ENCODE measurements around the gene PPP1R8. TPM values are rescaled to one million over a fixed set of nuclear protein-coding genes. Genes with fewer than 3 reads are reported as not detected.

Gene PPP1R8
- total and polyA plus RNA-seq, 9 of the 15 experiments (the other 6 are each of a cell fraction or from before 2014, with no cell fraction given): 16.2 to 107 (median 75.3) TPM

DNA sequence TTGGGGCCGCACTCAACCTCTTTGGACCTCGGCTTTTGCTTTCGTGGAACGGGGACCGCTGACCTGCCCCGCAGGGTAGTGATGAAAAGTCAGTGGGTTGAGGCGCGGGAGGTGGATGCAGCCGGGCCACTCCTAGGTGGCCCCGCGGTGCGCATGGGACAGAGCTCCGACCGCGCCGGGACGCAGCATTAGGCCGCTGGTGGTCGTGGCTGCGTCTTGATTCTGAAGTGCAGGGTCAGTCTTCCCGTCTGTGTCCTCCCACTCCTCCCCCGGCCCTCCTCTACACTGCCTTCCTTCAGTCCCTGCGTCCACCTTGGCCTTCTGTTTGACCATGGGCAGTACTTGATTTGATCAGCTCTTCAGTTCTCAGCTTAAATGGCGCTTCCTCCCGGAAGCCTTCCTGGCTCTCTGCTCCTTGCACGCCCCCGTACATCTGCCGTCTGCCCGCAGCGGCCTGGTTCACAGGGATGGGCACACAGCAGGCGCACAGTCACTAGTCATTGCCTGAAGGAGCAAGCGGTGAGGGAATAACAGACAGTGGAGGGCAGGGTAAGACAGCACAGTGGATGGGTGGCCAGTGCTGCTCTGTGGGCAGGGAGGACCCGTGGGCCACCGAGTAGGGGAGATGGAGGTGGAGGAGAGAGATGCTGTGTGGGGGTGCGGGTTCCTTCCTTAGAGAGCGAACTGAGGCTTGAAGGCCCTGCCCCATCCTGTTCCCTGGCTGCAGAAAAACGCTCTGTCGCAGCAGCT, 42.4 kb downstream of the PPP1R8 start:
- Histone ChIP-seq H3K9me1 (ENCODE audit: control insufficient read depth, insufficient read depth, low read length) (no peaks in the 10 kb centered on the region), H3K4me1 (replicated peaks in 1 of 2; ENCODE audit: control insufficient read depth in 2 of 2, insufficient read depth in 2 of 2, low read length in 2 of 2) (peaks cover 21 to 43% of the 10 kb centered on the region in 2 experiments), H2AFZ (ENCODE audit: low read depth, low read length) (peak overlapping the region; percentile 96), H3K27me3 (ENCODE audit: control insufficient read depth in 2 of 2, insufficient read depth in 2 of 2, low read length in 2 of 2) (no peaks in the 10 kb centered on the region), H3K79me2 (ENCODE audit: control insufficient read depth, insufficient read depth, low read length) (peaks cover 3% of the 10 kb centered on the region; the same call in 1 of the 3 replicates), H3K4me2 (ENCODE audit: insufficient read depth, low read length) (peak overlapping the region; percentile 85), H3K9me3 (replicated peaks; ENCODE audit: control insufficient read depth, insufficient read depth, low read depth, low read length) (no peaks in the 10 kb centered on the region), H3K9ac (ENCODE audit: insufficient read depth in 1 of 2, low read depth in 2 of 2, low read length in 2 of 2) (peak overlapping the region; percentile 58 to 97), H3K27ac (ENCODE audit: extremely low read depth, low read depth, low read length) (no peak overlapping the region), H3K36me3 (ENCODE audit: control insufficient read depth, insufficient read depth, low read length) (peaks cover 2% of the 10 kb centered on the region; the same call in 1 of the 3 replicates), H3K4me3 (peak overlapping the region; percentile 67), H4K20me1 (replicated peaks; ENCODE audit: control insufficient read depth, insufficient read depth, low read length) (no peaks in the 10 kb centered on the region; the same call in 1 of the 2 replicates)
- DNase-seq (ENCODE audit: extremely low read depth in 1 of 4, low spot score in 3 of 4): peak in 3 of 4 experiments; percentile 42 to 65 (median 63)
- in situ Hi-C loops (cut with MboI): no loop called here
- peak; percentile 72 for ATAC-seq
- POLR2A ChIA-PET: interaction anchor here (0.6 to 1.2 kb wide), 4 partner anchors 9 to 229 kb away, joined by 3 to 4 read pairs (median 3); no protein-coding TSS in a partner anchor
- TSS peak; percentile 76 for BruUV-seq (replicated peaks)
- intact Hi-C loops (cut with micrococcal nuclease): no loop called here
- WGBS (ENCODE audit: insufficient coverage, low coverage, missing lambda C conversion rate): 17% methylated on average over 38 of the region's 38 CpGs
- peak; percentile 58 for FAIRE-seq
- CTCF ChIA-PET (ENCODE audit: low intra/inter-chr PET ratio): no interaction called here
- TF ChIP-seq ZNF436 (CRISPR knock-in tag; IDR thresholded peaks at IDR 0.05) (peak; percentile 91), ZNF561 (CRISPR knock-in tag; conservative IDR thresholded peaks at IDR 0.05) (no peak), HDAC2 (IDR thresholded peaks at IDR 0.05) (peak; percentile 73; the same call in 1 of the 2 replicates), SMAD4 (CRISPR knock-in tag; conservative IDR thresholded peaks at IDR 0.05) (peak; percentile 21; the same call in 1 of the 2 replicates), FOXJ2 (tag; IDR thresholded peaks at IDR 0.05) (no peak), ZBTB1 (CRISPR knock-in tag; IDR thresholded peaks at IDR 0.05; ENCODE audit: borderline replicate concordance, low read depth) (peak; percentile 84; the same call in 1 of the 2 replicates), RBM25 (IDR thresholded peaks at IDR 0.05; ENCODE audit: low read depth, low read length, severe bottlenecking) (peak; percentile 68), ZFX (CRISPR knock-in tag; IDR thresholded peaks at IDR 0.05) (peak; percentile 75), BCOR (IDR thresholded peaks at IDR 0.05) (peak; percentile 95), HMGN3 (IDR thresholded peaks at IDR 0.05; ENCODE audit: borderline replicate concordance, extremely low read depth, insufficient read length, low read depth, low read length) (peak; percentile 12), CREM (IDR thresholded peaks at IDR 0.05; ENCODE audit: low read depth) (0 out of 2 replicates have a peak, but pooled peaks have one; percentile 7), RBM14 (IDR thresholded peaks at IDR 0.05; ENCODE audit: borderline replicate concordance, insufficient read depth, low read depth, low read length) (no peak), RCOR1 (IDR thresholded peaks at IDR 0.05; ENCODE audit: borderline replicate concordance in 1 of 2, low read depth in 2 of 2, low read length in 2 of 2) (peak in 1 of 2 experiments; percentile 12; a peak in 1 of 4 replicates), SMARCE1 (IDR thresholded peaks at IDR 0.05) (0 out of 2 replicates have a peak, but pooled peaks have one; percentile 37), ZC3H11A (IDR thresholded peaks at IDR 0.05; ENCODE audit: low read depth, low read length) (no peak), KDM5B (IDR thresholded peaks at IDR 0.05; ENCODE audit: insufficient replicate concordance, low read depth, low read length) (peak; percentile 31), ATF1 (CRISPR knock-in tag; IDR thresholded peaks at IDR 0.05) (no peak), ATF1 (tag; IDR thresholded peaks at IDR 0.05) (peak; percentile 24; the same call in 1 of the 2 replicates), XRCC3 (IDR thresholded peaks at IDR 0.05) (no peak), MCM7 (IDR thresholded peaks at IDR 0.05) (no peak)
- TF ChIP-seq, protein P1, sequence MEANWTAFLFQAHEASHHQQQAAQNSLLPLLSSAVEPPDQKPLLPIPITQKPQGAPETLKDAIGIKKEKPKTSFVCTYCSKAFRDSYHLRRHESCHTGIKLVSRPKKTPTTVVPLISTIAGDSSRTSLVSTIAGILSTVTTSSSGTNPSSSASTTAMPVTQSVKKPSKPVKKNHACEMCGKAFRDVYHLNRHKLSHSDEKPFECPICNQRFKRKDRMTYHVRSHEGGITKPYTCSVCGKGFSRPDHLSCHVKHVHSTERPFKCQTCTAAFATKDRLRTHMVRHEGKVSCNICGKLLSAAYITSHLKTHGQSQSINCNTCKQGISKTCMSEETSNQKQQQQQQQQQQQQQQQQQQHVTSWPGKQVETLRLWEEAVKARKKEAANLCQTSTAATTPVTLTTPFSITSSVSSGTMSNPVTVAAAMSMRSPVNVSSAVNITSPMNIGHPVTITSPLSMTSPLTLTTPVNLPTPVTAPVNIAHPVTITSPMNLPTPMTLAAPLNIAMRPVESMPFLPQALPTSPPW (CRISPR knock-in tag; IDR thresholded peaks at IDR 0.05): peak; percentile 5; the same call in 1 of the 2 replicates
- TF ChIP-seq, protein P2, sequence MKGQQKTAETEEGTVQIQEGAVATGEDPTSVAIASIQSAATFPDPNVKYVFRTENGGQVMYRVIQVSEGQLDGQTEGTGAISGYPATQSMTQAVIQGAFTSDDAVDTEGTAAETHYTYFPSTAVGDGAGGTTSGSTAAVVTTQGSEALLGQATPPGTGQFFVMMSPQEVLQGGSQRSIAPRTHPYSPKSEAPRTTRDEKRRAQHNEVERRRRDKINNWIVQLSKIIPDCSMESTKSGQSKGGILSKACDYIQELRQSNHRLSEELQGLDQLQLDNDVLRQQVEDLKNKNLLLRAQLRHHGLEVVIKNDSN (CRISPR knock-in tag; IDR thresholded peaks at IDR 0.05): peak; percentile 32; the same call in 1 of the 2 replicates

Measured in K562 (cell line).